G401.6 (cell line): ENCODE results near the gene AVEN.

Experiments
- FAIRE-seq: peaks from 2 replicates; lab custom pipeline; 2012; peaks lifted over from hg19 to GRCh38; lab: Jason Lieb, UNC

AVEN gene

GRCh38 chr15:33912326-33912725 is 126.7 kb downstream of the AVEN start:
- no peak for FAIRE-seq

GRCh38 chr15:33910741-33911140 is 128.3 kb downstream of the AVEN start:
- no peak for FAIRE-seq

GRCh38 chr15:33908406-33908805 is 130.6 kb downstream of the AVEN start:
- FAIRE-seq = no peak

- FAIRE-seq = no peak
These were observed 131.7 kb downstream of the AVEN start for GRCh38 chr15:33907326-33907725.

GRCh38 chr15:33903661-33904060 is 135.3 kb downstream of the AVEN start:
- no peak for FAIRE-seq

- FAIRE-seq = no peak
These were observed 137.0 kb downstream of the AVEN start for GRCh38 chr15:33902043-33902442.

- no peak for FAIRE-seq
These were observed 144.8 kb downstream of the AVEN start for GRCh38 chr15:33894193-33894592.

- no peak for FAIRE-seq
These were observed 150.8 kb downstream of the AVEN start for GRCh38 chr15:33888176-33888575.

- FAIRE-seq = no peak
These were observed 156.1 kb downstream of the AVEN start for GRCh38 chr15:33882921-33883320.

- no peak for FAIRE-seq
These were observed 164.8 kb downstream of the AVEN start for GRCh38 chr15:33874156-33874555.

GRCh38 chr15:33872416-33873106 is 166.4 kb downstream of the AVEN start:
- no peak for FAIRE-seq

GRCh38 chr15:33871980-33872379 is 167.0 kb downstream of the AVEN start:
- no peak for FAIRE-seq

- FAIRE-seq = no peak
These were observed 172.8 kb downstream of the AVEN start for GRCh38 chr15:33866101-33866737.

- no peak for FAIRE-seq
These were observed 173.6 kb downstream of the AVEN start for GRCh38 chr15:33865416-33865815.

GRCh38 chr15:33864360-33865075 is 174.5 kb downstream of the AVEN start:
- FAIRE-seq = no peak

GRCh38 chr15:33860754-33861153 is 178.2 kb downstream of the AVEN start:
- no peak for FAIRE-seq

- no peak for FAIRE-seq
These were observed 178.9 kb downstream of the AVEN start for GRCh38 chr15:33859992-33860545.

- no peak for FAIRE-seq
These were observed 180.2 kb downstream of the AVEN start for GRCh38 chr15:33858836-33859235.

GRCh38 chr15:33857726-33858125 is 181.3 kb downstream of the AVEN start:
- no peak for FAIRE-seq

GRCh38 chr15:33852570-33852969 is 186.4 kb downstream of the AVEN start:
- no peak for FAIRE-seq

GRCh38 chr15:33852094-33852493 is 186.9 kb downstream of the AVEN start:
- no peak for FAIRE-seq

GRCh38 chr15:33851079-33851478 is 187.9 kb downstream of the AVEN start:
- no peak for FAIRE-seq

GRCh38 chr15:33848011-33848410 is 191.0 kb downstream of the AVEN start:
- FAIRE-seq = no peak
